Upper lobe of left lung (tissue), 4 donors: ENCODE measurements around the gene RASGRF1.

ENCODE experiments used
- CTCF ChIP-seq, 6 experiments: fragments of 450-650 bp in 4 of 6; fragments of 200-600 bp in 2 of 6; sonication (generic) in 2 of 6; IDR thresholded peaks; one replicate each; pipeline ENCODE4 v1.5.1; 2016 to 2019; ENCODE audit warnings: antibody characterized with exemption in 6 of 6
- POLR2A ChIP-seq, 4 donors: fragments of 450-650 bp; IDR thresholded peaks; one replicate each; pipeline ENCODE4 v1.5.1; 2016 to 2017; ENCODE audit warnings: antibody characterized with exemption in 4 of 4, mild to moderate bottlenecking in 2 of 4

- TF ChIP-seq CTCF (IDR thresholded peaks at IDR 0.05) (no peak), POLR2A (IDR thresholded peaks at IDR 0.05) (no peak)
Measured at GRCh38 chr15:79018960-79019359, 71.6 kb downstream of the RASGRF1 start.
